VCaP (cell line): Measurements from ENCODE around the gene MPDZ.

Experiments used
- H3K27ac ChIP-seq: fragments of 450-650 bp; 2 replicates; pipeline ENCODE4 v1.5.1; 2017
- CTCF ChIP-seq: fragments of 450-650 bp; conservative IDR thresholded peaks from 2 replicates; pipeline ENCODE4 v1.5.1; 2017; ENCODE audit warnings: mild to moderate bottlenecking, moderate library complexity

Gene MPDZ

GRCh38 chr9:13264788-13265187 is 14.7 kb downstream of the MPDZ start:
- no peak for TF ChIP-seq CTCF
- no peak overlapping the region for H3K27ac ChIP-seq

- no peak overlapping the region for H3K27ac ChIP-seq
Measured at GRCh38 chr9:13263511-13263910, 16.0 kb downstream of the MPDZ start.

GRCh38 chr9:13252852-13253251 is 26.6 kb downstream of the MPDZ start:
- TF ChIP-seq CTCF: no peak
- H3K27ac ChIP-seq: no peak overlapping the region

More at GRCh38 chr9:13263511-13263910, 16.0 kb downstream of the MPDZ start:
- TF ChIP-seq CTCF: no peak

GRCh38 chr9:13244181-13244580 is 35.3 kb downstream of the MPDZ start:
- H3K27ac ChIP-seq: no peak overlapping the region
- TF ChIP-seq CTCF: no peak

- no peak for TF ChIP-seq CTCF
- H3K27ac ChIP-seq: no peak overlapping the region
Measured at GRCh38 chr9:13241283-13241682, 38.2 kb downstream of the MPDZ start.

GRCh38 chr9:13239660-13240059 is 39.8 kb downstream of the MPDZ start:
- no peak overlapping the region for H3K27ac ChIP-seq
- no peak for TF ChIP-seq CTCF

GRCh38 chr9:13239208-13239607 is 40.3 kb downstream of the MPDZ start:
- no peak overlapping the region for H3K27ac ChIP-seq
- TF ChIP-seq CTCF: no peak

- TF ChIP-seq CTCF: no peak
- no peak overlapping the region for H3K27ac ChIP-seq
Measured at GRCh38 chr9:13234932-13235331, 44.6 kb downstream of the MPDZ start.
